ENCODE measurements around the gene VASH2.

Gene VASH2

GRCh38 chr1:212920246-212920645 is 30.1 kb upstream of the VASH2 start:
- no peak overlapping the region for H3K4me3 ChIP-seq (ENCODE audit: low read depth, low read length)
- no peak for DNase-seq (ENCODE audit: low read depth)
- TF ChIP-seq, protein P1, sequence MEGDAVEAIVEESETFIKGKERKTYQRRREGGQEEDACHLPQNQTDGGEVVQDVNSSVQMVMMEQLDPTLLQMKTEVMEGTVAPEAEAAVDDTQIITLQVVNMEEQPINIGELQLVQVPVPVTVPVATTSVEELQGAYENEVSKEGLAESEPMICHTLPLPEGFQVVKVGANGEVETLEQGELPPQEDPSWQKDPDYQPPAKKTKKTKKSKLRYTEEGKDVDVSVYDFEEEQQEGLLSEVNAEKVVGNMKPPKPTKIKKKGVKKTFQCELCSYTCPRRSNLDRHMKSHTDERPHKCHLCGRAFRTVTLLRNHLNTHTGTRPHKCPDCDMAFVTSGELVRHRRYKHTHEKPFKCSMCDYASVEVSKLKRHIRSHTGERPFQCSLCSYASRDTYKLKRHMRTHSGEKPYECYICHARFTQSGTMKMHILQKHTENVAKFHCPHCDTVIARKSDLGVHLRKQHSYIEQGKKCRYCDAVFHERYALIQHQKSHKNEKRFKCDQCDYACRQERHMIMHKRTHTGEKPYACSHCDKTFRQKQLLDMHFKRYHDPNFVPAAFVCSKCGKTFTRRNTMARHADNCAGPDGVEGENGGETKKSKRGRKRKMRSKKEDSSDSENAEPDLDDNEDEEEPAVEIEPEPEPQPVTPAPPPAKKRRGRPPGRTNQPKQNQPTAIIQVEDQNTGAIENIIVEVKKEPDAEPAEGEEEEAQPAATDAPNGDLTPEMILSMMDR (IDR thresholded peaks at IDR 0.05; ENCODE audit: low read depth, low read length, missing control alignments): no peak

DNA sequence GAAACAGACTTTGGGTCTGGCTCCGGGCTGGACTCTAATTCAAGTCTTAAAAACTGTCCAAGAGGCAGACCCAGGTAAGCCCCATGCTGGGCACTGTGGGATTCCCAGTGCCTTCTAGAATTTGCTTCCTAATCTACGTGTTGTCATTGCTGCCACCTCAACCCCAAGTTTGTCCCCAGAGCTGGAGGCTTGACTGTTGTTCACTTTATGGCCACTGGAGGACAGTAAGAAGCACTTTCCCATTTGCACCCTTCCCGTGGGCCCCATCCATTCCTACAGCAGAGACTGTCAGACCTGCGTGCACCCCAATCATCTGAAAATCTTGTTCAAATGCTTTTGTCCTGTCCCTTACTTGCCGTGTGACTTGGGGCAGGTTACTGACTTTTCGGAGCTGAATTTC is 29.4 kb upstream of the VASH2 start:
- TF ChIP-seq, protein P1 (IDR thresholded peaks at IDR 0.05; ENCODE audit: low read depth, low read length, missing control alignments): peak; percentile 80
- DNase-seq (ENCODE audit: low read depth): no peak
- no peak overlapping the region for H3K4me3 ChIP-seq (ENCODE audit: low read depth, low read length)

GRCh38 chr1:212922016-212922415 is 28.3 kb upstream of the VASH2 start:
- H3K4me3 ChIP-seq (ENCODE audit: low read depth, low read length): no peak overlapping the region
- TF ChIP-seq, protein P1 (IDR thresholded peaks at IDR 0.05; ENCODE audit: low read depth, low read length, missing control alignments): no peak
- no peak for DNase-seq (ENCODE audit: low read depth)

DNA sequence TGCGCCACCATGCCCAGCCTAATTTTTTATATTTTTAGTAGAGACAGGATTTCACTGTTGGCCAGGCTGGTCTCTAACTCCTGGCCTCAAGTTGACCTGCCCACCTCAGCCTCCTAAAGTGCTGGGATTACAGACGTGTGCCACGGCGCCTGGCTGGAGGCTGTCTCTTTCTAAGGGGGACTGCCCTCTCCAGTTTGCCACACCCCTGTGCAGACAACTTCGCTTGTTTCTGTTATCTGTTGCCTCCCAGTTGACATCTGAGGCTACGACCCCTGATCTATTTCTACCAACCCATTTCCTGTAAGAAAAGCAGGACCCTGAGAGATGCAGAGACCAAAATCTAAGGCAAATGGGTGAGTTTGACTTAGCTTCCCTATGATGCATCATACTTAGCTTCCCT is 24.0 kb upstream of the VASH2 start:
- no peak for DNase-seq (ENCODE audit: low read depth)
- H3K4me3 ChIP-seq (ENCODE audit: low read depth, low read length): no peak overlapping the region
- TF ChIP-seq, protein P1 (IDR thresholded peaks at IDR 0.05; ENCODE audit: low read depth, low read length, missing control alignments): no peak

DNA sequence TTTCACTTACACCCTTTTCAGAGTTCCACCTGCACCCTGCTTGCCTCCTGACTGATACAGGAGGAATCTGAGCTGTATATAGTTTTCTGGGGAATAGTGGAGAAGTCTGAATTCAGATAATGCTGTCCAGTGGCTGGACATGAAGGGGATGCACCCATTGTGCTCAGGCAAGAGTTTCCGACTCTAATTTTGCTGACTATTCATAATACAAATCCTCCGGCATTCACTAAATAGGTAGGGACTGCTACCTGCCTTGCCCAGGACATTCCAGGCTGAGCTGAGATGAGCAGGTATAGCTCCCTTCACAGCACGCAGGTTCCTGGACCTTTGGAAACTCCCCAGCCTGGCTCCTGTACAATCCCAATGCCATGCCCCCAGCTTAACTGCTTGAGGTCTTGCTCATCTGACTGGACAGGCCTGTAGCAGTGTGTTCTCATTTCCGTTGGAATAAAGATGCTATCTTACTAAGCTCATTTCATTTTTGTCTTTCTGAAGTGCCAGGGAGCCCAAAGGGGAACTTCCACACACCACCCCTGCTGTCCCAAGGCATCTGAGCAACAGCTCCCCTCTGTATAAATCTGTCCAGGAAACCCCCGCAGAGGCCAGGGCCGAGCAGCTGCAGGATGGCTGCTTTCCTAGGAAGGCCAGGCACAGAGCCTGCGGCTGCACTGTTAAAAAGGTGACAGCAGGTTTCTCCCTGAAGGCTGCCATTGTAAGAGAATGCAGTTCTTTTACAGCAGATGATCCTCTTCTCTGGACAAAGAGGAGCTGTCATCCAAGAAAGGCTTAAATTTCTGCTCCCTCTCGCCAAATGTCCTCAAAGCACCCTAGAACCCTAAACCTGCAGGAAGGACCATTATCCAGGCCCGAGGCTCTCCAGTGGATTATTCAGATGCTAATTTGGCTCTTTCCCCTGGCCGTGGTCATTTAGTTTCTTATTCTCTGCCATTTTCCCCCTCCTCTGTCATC is 21.7 kb upstream of the VASH2 start:
- TF ChIP-seq, protein P1 (IDR thresholded peaks at IDR 0.05; ENCODE audit: low read depth, low read length, missing control alignments): no peak
- DNase-seq (ENCODE audit: low read depth): no peak
- no peak overlapping the region for H3K4me3 ChIP-seq (ENCODE audit: low read depth, low read length)

DNA sequence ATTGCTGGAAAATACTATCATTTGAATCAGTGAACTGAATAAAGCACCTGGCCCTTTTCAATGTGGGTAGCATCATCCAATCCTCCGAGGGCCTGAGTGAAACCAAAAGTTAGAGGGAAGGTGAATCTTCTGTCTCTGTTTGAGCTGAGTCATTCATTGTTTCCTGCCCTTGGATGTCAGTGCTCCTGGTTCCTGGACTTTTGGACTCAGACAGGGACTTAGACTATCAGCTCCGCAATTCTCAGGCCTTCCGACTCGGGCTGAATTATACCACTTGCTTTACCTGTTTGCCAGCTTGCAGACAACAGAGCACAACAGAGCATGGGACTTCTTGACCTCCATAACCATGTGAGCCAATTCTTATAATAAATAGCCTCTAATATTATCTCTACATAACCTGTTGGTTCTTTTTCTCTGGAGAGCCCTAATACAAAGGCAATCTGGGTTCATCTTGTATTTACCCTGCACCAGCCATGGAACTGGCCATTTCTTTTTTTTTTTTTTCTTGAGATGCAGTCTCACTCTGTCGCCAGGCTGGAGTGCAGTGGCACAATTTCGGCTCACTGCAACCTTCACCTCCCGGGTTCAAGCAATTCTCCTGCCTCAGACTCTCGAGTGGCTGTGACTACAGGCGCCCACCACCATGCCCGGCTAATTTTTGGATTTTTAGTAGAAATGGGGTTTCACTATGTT is 19.2 kb upstream of the VASH2 start:
- no peak overlapping the region for H3K4me3 ChIP-seq (ENCODE audit: low read depth, low read length)
- TF ChIP-seq, protein P1 (IDR thresholded peaks at IDR 0.05; ENCODE audit: low read depth, low read length, missing control alignments): no peak
- DNase-seq (ENCODE audit: low read depth): no peak

All from GM12864 (cell line).